HepG2 (cell line): Measurements from ENCODE around the gene MRNIP. TPM values are rescaled to one million over a fixed set of nuclear protein-coding genes. Genes with fewer than 3 reads are reported as not detected.

Source experiments
- FOXK2 ChIP-seq: fragments of 450-650 bp; IDR thresholded peaks from 2 replicates; pipeline ENCODE4 v1.6.1; 2016
- GATAD2A ChIP-seq: IDR thresholded peaks from 2 replicates; pipeline ENCODE4 v1.6.1; 2016
- NR2F1 ChIP-seq, 2 experiments: fragments of 450-650 bp in 1 of 2; formaldehyde crosslinking in 1 of 2; IDR thresholded peaks; 2 replicates each; pipeline versions ENCODE4 v1.5.0 to v1.6.1; 2016 to 2020; ENCODE audit warnings: mild to moderate bottlenecking in 1 of 2, missing compliant biosample characterization in 1 of 2, missing genetic modification reagents in 1 of 2, moderate library complexity in 1 of 2
- PTBP1 ChIP-seq: fragments of 200-400 bp; formaldehyde crosslinking; IDR thresholded peaks from 2 replicates; pipeline ENCODE4 v1.6.1; 2018; ENCODE audit warnings: low read length, low read depth; ENCODE audit not compliant: poor library complexity, severe bottlenecking
- SATB2 ChIP-seq: sonication (generic); formaldehyde crosslinking; IDR thresholded peaks from 2 replicates; pipeline ENCODE4 v1.5.0; 2020; ENCODE audit warnings: missing genetic modification reagents
- SIN3B ChIP-seq: fragments of 150-350 bp; IDR thresholded peaks from 2 replicates; pipeline ENCODE4 v1.6.1; 2014; ENCODE audit warnings: low read length
- SMC3 ChIP-seq: IDR thresholded peaks from 2 replicates; pipeline ENCODE4 v1.6.1; 2011; ENCODE audit warnings: low read length, improper control_type of control experiment
- SNAPC2 ChIP-seq: sonication (generic); formaldehyde crosslinking; IDR thresholded peaks from 2 replicates; pipeline ENCODE4 v1.8.1; 2022; ENCODE audit warnings: mild to moderate bottlenecking, missing genetic modification reagents
- U2AF2 ChIP-seq: fragments of 200-400 bp; formaldehyde crosslinking; IDR thresholded peaks from 2 replicates; pipeline ENCODE4 v1.6.1; 2017; ENCODE audit warnings: low read depth, mild to moderate bottlenecking, low read length
- ZBTB8A ChIP-seq: sonication (generic); formaldehyde crosslinking; IDR thresholded peaks from 2 replicates; pipeline ENCODE4 v1.4.0; 2020; ENCODE audit warnings: mild to moderate bottlenecking, low read depth, missing genetic modification reagents, borderline replicate concordance
- ZFAT ChIP-seq: sonication (generic); formaldehyde crosslinking; conservative IDR thresholded peaks from 2 replicates; pipeline ENCODE4 v1.8.1; 2023; ENCODE audit warnings: missing genetic modification reagents, inconsistent platforms
- ZKSCAN5 ChIP-seq: sonication (generic); formaldehyde crosslinking; IDR thresholded peaks from 2 replicates; pipeline ENCODE4 v1.5.1; 2020; ENCODE audit warnings: mild to moderate bottlenecking, missing genetic modification reagents
- ZNF121 ChIP-seq: sonication (generic); formaldehyde crosslinking; IDR thresholded peaks from 2 replicates; pipeline ENCODE4 v1.5.0; 2020; ENCODE audit warnings: mild to moderate bottlenecking, missing genetic modification reagents
- ZNF652 ChIP-seq: IDR thresholded peaks from 2 replicates; pipeline ENCODE4 v1.6.1; 2016; ENCODE audit warnings: low read depth, borderline replicate concordance
- ZNF674 ChIP-seq: sonication (generic); formaldehyde crosslinking; IDR thresholded peaks from 2 replicates; pipeline ENCODE4 v1.5.0; 2020; ENCODE audit warnings: low read depth, mild to moderate bottlenecking, missing genetic modification reagents
- ZNF703 ChIP-seq: sonication (generic); formaldehyde crosslinking; IDR thresholded peaks from 2 replicates; pipeline ENCODE4 v1.5.1; 2020; ENCODE audit warnings: missing genetic modification reagents, mild to moderate bottlenecking, moderate library complexity, borderline replicate concordance
- ZNF816 ChIP-seq: sonication (generic); formaldehyde crosslinking; IDR thresholded peaks from 2 replicates; pipeline ENCODE4 v1.8.0; 2022; ENCODE audit warnings: missing genetic modification reagents, mild to moderate bottlenecking, borderline replicate concordance
- ZNF839 ChIP-seq: sonication (generic); formaldehyde crosslinking; IDR thresholded peaks from 2 replicates; pipeline ENCODE4 v1.4.0; 2020; ENCODE audit warnings: missing genetic modification reagents, mild to moderate bottlenecking, borderline replicate concordance
- polyA plus RNA-seq, 8 experiments: library from polyadenylated mRNA; depleted of rRNA in 3 of 8; stranded (reverse) in 7 of 8; unstranded in 1 of 8; fragments of >200 nt; fragmentation: Illumina TruSeq in 4 of 8; extraction: Trizol in 4 of 8; gene quantifications; 2 replicates each; pipeline versions ENCODE4 v1.2.1 to v1.2.3, GENCODE V29; 2011 to 2016; ENCODE audit warnings: low read depth in 4 of 8, missing spikeins in 1 of 8, mixed read lengths in 1 of 8; ENCODE audit not compliant: insufficient read depth in 1 of 8
- total RNA-seq, 5 experiments: library from RNA; depleted of rRNA; stranded (reverse); fragments of >200 nt; fragmentation: Illumina TruSeq; extraction: Trizol; gene quantifications; 2 replicates each; pipeline ENCODE4 v1.2.3, GENCODE V29; 2016; ENCODE audit warnings: low read depth in 1 of 5
- TF ChIP-seq, protein P1 (sequence below): sonication (generic); formaldehyde crosslinking; IDR thresholded peaks from 2 replicates; pipeline ENCODE4 v1.4.0; 2020; ENCODE audit warnings: missing genetic modification reagents, mild to moderate bottlenecking, borderline replicate concordance
- TF ChIP-seq, protein P2 (sequence below): sonication (generic); formaldehyde crosslinking; IDR thresholded peaks from 2 replicates; pipeline ENCODE4 v1.5.0; 2020; ENCODE audit warnings: mild to moderate bottlenecking, missing genetic modification reagents
- TF ChIP-seq, protein P3 (sequence below): sonication (generic); formaldehyde crosslinking; IDR thresholded peaks from 2 replicates; pipeline ENCODE4 v1.8.0; 2022; ENCODE audit warnings: missing genetic modification reagents, low read depth, mild to moderate bottlenecking, borderline replicate concordance
- TF ChIP-seq, protein P4 (sequence below): sonication (generic); formaldehyde crosslinking; IDR thresholded peaks from 2 replicates; pipeline ENCODE4 v1.5.1; 2020; ENCODE audit warnings: missing genetic modification reagents, mild to moderate bottlenecking, borderline replicate concordance
- TF ChIP-seq, protein P5 (sequence below): sonication (generic); formaldehyde crosslinking; IDR thresholded peaks from 2 replicates; pipeline ENCODE4 v1.4.0; 2020; ENCODE audit warnings: missing genetic modification reagents; ENCODE audit errors: not compliant biosample characterization

The MRNIP gene
- total and polyA plus RNA-seq, 2 of the 13 experiments (the other 11 are each of a cell fraction or from before 2014, with no cell fraction given): 15.5 to 34.1 TPM

DNA sequence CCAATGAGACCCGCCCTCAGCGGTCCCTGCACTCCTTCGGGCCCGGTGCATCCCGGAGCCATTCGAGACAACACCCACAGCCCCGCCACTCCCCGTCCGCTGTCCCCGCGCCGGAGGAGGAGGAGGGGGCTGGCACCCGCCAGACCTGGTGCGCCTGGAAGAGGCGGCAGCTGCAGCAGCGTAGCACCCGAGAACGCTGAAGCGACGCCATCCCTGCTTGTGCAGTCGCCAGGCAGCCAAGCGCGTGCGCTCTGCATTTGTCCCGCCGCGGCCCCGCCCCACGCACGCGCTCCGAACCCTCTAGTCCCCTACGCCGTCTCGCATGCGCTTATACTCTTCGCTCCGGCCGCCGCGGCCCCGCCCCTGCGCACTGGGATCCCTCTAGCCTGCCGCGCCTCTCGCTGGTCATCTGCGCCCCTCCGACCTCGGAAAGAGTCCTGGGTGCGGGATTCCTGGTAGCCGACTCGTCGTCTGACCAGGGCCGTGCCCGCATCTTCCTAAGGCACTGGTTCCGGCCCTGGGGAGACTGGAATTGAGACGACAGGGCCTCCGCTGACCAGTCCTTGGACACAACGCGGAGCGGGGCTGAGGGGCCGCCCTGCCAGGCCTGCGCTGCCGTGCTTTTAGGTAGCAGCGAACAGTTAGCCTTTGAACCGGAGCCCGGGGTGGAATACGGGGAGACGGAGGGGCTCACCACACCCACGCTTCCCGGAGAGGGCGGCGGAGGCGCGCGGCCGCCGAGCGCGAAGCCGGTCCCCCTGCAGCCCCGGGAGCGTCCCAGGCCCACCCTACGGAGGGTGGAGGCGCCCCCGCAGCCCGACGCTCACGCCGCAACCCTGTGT lies at the start of gene MRNIP (continued):
- no peak for TF ChIP-seq FOXK2
- TF ChIP-seq U2AF2: 0 out of 2 replicates have a peak, but pooled peaks have one; percentile 32
- TF ChIP-seq SATB2 (CRISPR knock-in tag): 0 out of 2 replicates have a peak, but pooled peaks have one; percentile 11
- TF ChIP-seq SNAPC2 (CRISPR knock-in tag): peak; percentile 92
- TF ChIP-seq, protein P1, sequence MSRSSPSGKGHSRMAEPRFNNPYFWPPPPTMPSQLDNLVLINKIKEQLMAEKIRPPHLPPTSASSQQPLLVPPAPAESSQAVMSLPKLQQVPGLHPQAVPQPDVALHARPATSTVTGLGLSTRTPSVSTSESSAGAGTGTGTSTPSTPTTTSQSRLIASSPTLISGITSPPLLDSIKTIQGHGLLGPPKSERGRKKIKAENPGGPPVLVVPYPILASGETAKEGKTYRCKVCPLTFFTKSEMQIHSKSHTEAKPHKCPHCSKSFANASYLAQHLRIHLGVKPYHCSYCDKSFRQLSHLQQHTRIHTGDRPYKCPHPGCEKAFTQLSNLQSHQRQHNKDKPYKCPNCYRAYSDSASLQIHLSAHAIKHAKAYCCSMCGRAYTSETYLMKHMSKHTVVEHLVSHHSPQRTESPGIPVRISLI (CRISPR knock-in tag): 0 out of 2 replicates have a peak, but pooled peaks have one; percentile 41
- TF ChIP-seq ZNF703 (CRISPR knock-in tag): peak; percentile 14; the same call in 1 of the 2 replicates
- no peak for TF ChIP-seq NR2F1 (CRISPR knock-in tag; IDR thresholded peaks at IDR 0.05)
- TF ChIP-seq SIN3B: no peak
- TF ChIP-seq, protein P2, sequence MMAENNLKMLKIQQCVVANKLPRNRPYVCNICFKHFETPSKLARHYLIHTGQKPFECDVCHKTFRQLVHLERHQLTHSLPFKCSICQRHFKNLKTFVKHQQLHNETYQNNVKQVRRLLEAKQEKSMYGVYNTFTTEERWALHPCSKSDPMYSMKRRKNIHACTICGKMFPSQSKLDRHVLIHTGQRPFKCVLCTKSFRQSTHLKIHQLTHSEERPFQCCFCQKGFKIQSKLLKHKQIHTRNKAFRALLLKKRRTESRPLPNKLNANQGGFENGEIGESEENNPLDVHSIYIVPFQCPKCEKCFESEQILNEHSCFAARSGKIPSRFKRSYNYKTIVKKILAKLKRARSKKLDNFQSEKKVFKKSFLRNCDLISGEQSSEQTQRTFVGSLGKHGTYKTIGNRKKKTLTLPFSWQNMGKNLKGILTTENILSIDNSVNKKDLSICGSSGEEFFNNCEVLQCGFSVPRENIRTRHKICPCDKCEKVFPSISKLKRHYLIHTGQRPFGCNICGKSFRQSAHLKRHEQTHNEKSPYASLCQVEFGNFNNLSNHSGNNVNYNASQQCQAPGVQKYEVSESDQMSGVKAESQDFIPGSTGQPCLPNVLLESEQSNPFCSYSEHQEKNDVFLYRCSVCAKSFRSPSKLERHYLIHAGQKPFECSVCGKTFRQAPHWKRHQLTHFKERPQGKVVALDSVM (CRISPR knock-in tag): no peak; the same call in none of the 2 replicates
- TF ChIP-seq PTBP1: peak; percentile 57
- 0 out of 2 replicates have a peak, but pooled peaks have one; percentile 11 for TF ChIP-seq ZNF652 (CRISPR knock-in tag)
- no peak for TF ChIP-seq SMC3
- no peak; the same call in 1 of the 2 replicates for TF ChIP-seq ZNF121 (CRISPR knock-in tag)
- 0 out of 2 replicates have a peak, but pooled peaks have one; percentile 51 for TF ChIP-seq GATAD2A
- no peak; the same call in 1 of the 2 replicates for TF ChIP-seq ZBTB8A (CRISPR knock-in tag)
- TF ChIP-seq, protein P3, sequence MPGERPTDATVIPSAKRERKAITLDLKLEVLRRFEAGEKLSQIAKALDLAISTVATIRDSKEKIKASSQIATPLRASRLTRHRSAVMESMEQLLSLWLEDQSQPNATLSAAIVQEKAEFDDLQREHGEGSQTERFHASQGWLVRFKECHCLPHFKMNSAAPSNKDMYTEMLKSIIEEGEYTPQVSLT (CRISPR knock-in tag): peak; percentile 37; the same call in 1 of the 2 replicates
- TF ChIP-seq ZNF674 (CRISPR knock-in tag): 0 out of 2 replicates have a peak, but pooled peaks have one; percentile 14
- TF ChIP-seq, protein P4, sequence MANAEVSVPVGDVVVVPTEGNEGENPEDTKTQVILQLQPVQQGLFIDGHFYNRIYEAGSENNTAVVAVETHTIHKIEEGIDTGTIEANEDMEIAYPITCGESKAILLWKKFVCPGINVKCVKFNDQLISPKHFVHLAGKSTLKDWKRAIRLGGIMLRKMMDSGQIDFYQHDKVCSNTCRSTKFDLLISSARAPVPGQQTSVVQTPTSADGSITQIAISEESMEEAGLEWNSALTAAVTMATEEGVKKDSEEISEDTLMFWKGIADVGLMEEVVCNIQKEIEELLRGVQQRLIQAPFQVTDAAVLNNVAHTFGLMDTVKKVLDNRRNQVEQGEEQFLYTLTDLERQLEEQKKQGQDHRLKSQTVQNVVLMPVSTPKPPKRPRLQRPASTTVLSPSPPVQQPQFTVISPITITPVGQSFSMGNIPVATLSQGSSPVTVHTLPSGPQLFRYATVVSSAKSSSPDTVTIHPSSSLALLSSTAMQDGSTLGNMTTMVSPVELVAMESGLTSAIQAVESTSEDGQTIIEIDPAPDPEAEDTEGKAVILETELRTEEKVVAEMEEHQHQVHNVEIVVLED (CRISPR knock-in tag): peak; percentile 96
- TF ChIP-seq ZNF816 (CRISPR knock-in tag): no peak; the same call in 1 of the 2 replicates
- TF ChIP-seq ZNF839 (CRISPR knock-in tag): peak; percentile 77
- 0 out of 2 replicates have a peak, but pooled peaks have one; percentile 43 for TF ChIP-seq ZKSCAN5 (CRISPR knock-in tag)
- TF ChIP-seq, protein P5, sequence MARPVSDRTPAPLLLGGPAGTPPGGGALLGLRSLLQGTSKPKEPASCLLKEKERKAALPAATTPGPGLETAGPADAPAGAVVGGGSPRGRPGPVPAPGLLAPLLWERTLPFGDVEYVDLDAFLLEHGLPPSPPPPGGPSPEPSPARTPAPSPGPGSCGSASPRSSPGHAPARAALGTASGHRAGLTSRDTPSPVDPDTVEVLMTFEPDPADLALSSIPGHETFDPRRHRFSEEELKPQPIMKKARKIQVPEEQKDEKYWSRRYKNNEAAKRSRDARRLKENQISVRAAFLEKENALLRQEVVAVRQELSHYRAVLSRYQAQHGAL (CRISPR knock-in tag): peak; percentile 14
- TF ChIP-seq ZFAT (CRISPR knock-in tag): no peak
